ENCODE results near the gene SLC2A13. TPM values are rescaled to one million over a fixed set of nuclear protein-coding genes. Genes with fewer than 3 reads are reported as not detected.
A peak's percentile ranks its signal among the peaks of the same experiment; 100 is the strongest.

The SLC2A13 gene
- polyA plus RNA-seq, 4 donors = 1.1 to 28.5 (median 3.0) TPM

- Histone ChIP-seq H3K9me3 (ENCODE audit: control insufficient read depth in 2 of 2, insufficient read depth in 1 of 2, low read depth in 1 of 2, low read length in 1 of 2) (peaks cover 0 to 5% of the 10 kb centered on the region in 2 donors), H3K4me1 (ENCODE audit: control insufficient read depth in 3 of 3, insufficient read depth in 2 of 3, low read depth in 1 of 3, low read length in 2 of 3) (peaks cover 0 to 3% (median 0%) of the 10 kb centered on the region in 3 donors), H3K36me3 (ENCODE audit: control insufficient read depth in 3 of 3, insufficient read depth in 2 of 3, low read depth in 1 of 3, low read length in 3 of 3) (peaks cover 0 to 2% (median 0%) of the 10 kb centered on the region in 3 donors), H3K27ac (ENCODE audit: low read depth in 1 of 3, low read length in 2 of 3) (no peak overlapping the region), H3K27me3 (ENCODE audit: control insufficient read depth in 3 of 3, insufficient read depth in 3 of 3, low read length in 3 of 3) (no peaks in the 10 kb centered on the region), H3K4me3 (ENCODE audit: low read depth in 1 of 3, low read length in 3 of 3) (no peak overlapping the region)
- DNase-seq (no peak), FAIRE-seq (no peak)
- WGBS, 3 donors = 81 to 88% (median 82%) methylated on average over 4 of the region's 4 CpGs
These were observed 270.1 kb downstream of the SLC2A13 start for GRCh38 chr12:39835517-39836489.

- Histone ChIP-seq H3K4me1 (ENCODE audit: control insufficient read depth in 3 of 3, insufficient read depth in 2 of 3, low read depth in 1 of 3, low read length in 2 of 3) (peaks cover 0 to 3% (median 0%) of the 10 kb centered on the region in 3 donors), H3K27ac (ENCODE audit: low read depth in 1 of 3, low read length in 2 of 3) (no peak overlapping the region), H3K9me3 (ENCODE audit: control insufficient read depth in 2 of 2, insufficient read depth in 1 of 2, low read depth in 1 of 2, low read length in 1 of 2) (no peaks in the 10 kb centered on the region), H3K27me3 (ENCODE audit: control insufficient read depth in 3 of 3, insufficient read depth in 3 of 3, low read length in 3 of 3) (no peaks in the 10 kb centered on the region), H3K36me3 (ENCODE audit: control insufficient read depth in 3 of 3, insufficient read depth in 2 of 3, low read depth in 1 of 3, low read length in 3 of 3) (peaks cover 0 to 2% (median 0%) of the 10 kb centered on the region in 3 donors), H3K4me3 (ENCODE audit: low read depth in 1 of 3, low read length in 3 of 3) (no peak overlapping the region)
- FAIRE-seq (no peak), DNase-seq (peak in 1 of 2 donors; percentile 9)
- WGBS, 3 donors = 36 to 52% (median 45%) methylated on average over 1 of the region's 1 CpG
These were observed 274.1 kb downstream of the SLC2A13 start for GRCh38 chr12:39831587-39832315.

DNA sequence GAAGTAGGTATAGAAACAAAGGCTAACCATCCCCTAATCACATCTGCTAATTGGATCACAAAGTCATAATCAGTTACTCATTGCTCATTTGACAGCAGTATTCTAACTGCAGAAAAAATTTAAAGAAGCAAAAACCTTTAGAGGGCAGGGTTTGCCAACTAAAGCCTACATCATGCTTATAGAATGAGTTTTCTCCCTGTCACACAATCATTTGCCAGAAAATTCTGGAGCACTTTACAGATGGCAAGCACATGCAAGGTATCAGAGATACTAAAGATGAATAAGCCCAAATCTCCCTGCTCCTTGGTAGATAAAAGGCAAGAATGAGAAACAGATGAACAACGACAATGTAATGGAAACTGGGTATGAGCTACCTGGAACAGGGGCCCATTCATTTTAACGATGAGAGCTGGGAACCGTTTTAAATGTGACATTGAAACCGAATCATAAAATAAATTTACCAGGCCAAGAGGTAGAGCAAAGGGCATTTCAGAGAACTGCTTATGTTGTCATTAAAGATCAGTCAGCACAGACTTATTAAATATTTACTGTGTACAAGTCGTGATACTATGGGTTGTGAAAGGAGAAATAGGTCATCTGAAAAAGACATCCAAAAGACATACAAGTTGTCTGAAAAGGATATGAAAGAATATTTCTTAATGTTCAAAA lies 274.9 kb downstream of the SLC2A13 start:
- H3K27ac ChIP-seq (ENCODE audit: low read depth in 1 of 3, low read length in 2 of 3) = no peak overlapping the region
- peak in 1 of 2 donors; percentile 11 for DNase-seq
- FAIRE-seq = no peak
- no peak overlapping the region for H3K4me3 ChIP-seq (ENCODE audit: low read depth in 1 of 3, low read length in 3 of 3)
- WGBS, 3 donors = 16 to 67% (median 28%) methylated on average over 5 of the region's 5 CpGs
- H3K9me3 ChIP-seq (ENCODE audit: control insufficient read depth in 2 of 2, insufficient read depth in 1 of 2, low read depth in 1 of 2, low read length in 1 of 2) = no peaks in the 10 kb centered on the region
- H3K27me3 ChIP-seq (ENCODE audit: control insufficient read depth in 3 of 3, insufficient read depth in 3 of 3, low read length in 3 of 3) = no peaks in the 10 kb centered on the region
- peaks cover 0 to 2% (median 0%) of the 10 kb centered on the region in 3 donors for H3K36me3 ChIP-seq (ENCODE audit: control insufficient read depth in 3 of 3, insufficient read depth in 2 of 3, low read depth in 1 of 3, low read length in 3 of 3)
- H3K4me1 ChIP-seq (ENCODE audit: control insufficient read depth in 3 of 3, insufficient read depth in 2 of 3, low read depth in 1 of 3, low read length in 2 of 3) = peaks cover 0 to 3% (median 0%) of the 10 kb centered on the region in 3 donors

DNA sequence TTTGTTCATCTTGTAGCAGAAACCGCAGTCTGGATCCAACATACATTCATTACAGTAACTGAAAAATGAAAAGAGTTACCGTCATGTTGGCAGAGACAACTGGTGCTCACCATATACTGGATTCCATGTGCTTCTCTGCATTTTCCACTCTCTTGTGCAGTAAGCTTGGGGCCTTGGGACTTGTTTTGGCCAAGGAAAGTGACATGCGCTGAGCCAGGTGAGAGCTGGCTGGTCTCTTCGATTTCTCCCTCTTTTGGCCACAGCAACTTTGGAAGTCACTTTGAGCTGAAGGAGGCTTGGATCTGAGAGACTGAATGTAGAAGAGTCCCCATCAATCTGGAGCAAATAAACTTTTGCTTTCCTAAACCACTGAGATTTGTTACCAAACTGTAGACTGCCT lies 275.7 kb downstream of the SLC2A13 start:
- FAIRE-seq (no peak), DNase-seq (no peak)
- Histone ChIP-seq H3K36me3 (ENCODE audit: control insufficient read depth in 3 of 3, insufficient read depth in 2 of 3, low read depth in 1 of 3, low read length in 3 of 3) (peaks cover 0 to 2% (median 0%) of the 10 kb centered on the region in 3 donors), H3K9me3 (ENCODE audit: control insufficient read depth in 2 of 2, insufficient read depth in 1 of 2, low read depth in 1 of 2, low read length in 1 of 2) (no peaks in the 10 kb centered on the region), H3K27ac (ENCODE audit: low read depth in 1 of 3, low read length in 2 of 3) (no peak overlapping the region), H3K4me1 (ENCODE audit: control insufficient read depth in 3 of 3, insufficient read depth in 2 of 3, low read depth in 1 of 3, low read length in 2 of 3) (peaks cover 0 to 3% (median 0%) of the 10 kb centered on the region in 3 donors), H3K4me3 (ENCODE audit: low read depth in 1 of 3, low read length in 3 of 3) (no peak overlapping the region), H3K27me3 (ENCODE audit: control insufficient read depth in 3 of 3, insufficient read depth in 3 of 3, low read length in 3 of 3) (no peaks in the 10 kb centered on the region)
- 96 to 98% (median 98%) methylated on average over 4 of the region's 4 CpGs for WGBS, 3 donors

DNA sequence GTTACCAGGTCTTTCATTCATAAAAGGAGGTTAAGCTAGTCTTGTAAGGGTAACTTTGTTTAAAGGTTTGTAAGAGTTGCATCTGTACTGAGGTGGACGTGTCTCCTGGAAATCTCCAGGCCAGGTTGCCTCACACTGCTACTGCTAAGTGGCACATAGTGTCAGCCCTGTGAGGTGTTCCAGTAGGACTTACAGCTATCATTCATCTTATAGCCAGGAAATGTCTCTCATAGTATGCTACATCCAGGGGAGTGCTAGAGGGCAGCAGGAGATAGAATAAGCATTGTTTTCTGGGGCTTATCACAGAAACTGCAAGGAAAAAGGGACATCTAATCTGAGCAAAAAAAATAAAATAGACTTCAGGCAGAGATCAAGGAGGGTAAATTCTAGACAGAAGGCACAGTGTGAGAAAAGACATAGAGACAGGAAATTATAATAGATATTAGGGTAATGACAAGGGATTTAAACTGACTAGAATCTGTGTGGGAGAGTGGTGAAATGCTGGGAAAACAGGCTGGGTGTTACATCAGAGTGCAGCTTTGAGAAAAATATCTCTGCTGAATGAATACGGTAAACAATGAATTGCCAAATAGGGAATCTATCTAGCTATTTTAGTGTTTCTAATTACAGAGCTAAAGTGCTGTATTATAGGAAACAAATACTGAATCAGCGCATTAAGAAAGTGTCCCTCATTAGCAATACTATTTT lies 281.2 kb downstream of the SLC2A13 start:
- Histone ChIP-seq H3K27ac (ENCODE audit: low read depth in 1 of 3, low read length in 2 of 3) (no peak overlapping the region), H3K9me3 (ENCODE audit: control insufficient read depth in 2 of 2, insufficient read depth in 1 of 2, low read depth in 1 of 2, low read length in 1 of 2) (no peaks in the 10 kb centered on the region), H3K36me3 (ENCODE audit: control insufficient read depth in 3 of 3, insufficient read depth in 2 of 3, low read depth in 1 of 3, low read length in 3 of 3) (no peaks in the 10 kb centered on the region), H3K4me3 (ENCODE audit: low read depth in 1 of 3, low read length in 3 of 3) (no peak overlapping the region), H3K27me3 (ENCODE audit: control insufficient read depth in 3 of 3, insufficient read depth in 3 of 3, low read length in 3 of 3) (no peaks in the 10 kb centered on the region), H3K4me1 (ENCODE audit: control insufficient read depth in 3 of 3, insufficient read depth in 2 of 3, low read depth in 1 of 3, low read length in 2 of 3) (no peaks in the 10 kb centered on the region)
- no peak for DNase-seq
- WGBS, 3 donors = 76 to 91% (median 86%) methylated on average over 3 of the region's 3 CpGs
- FAIRE-seq = no peak

GRCh38 chr12:39816671-39817185 lies 289.2 kb downstream of the SLC2A13 start:
- Histone ChIP-seq H3K4me3 (ENCODE audit: low read depth in 1 of 3, low read length in 3 of 3) (no peak overlapping the region), H3K9me3 (ENCODE audit: control insufficient read depth in 2 of 2, insufficient read depth in 1 of 2, low read depth in 1 of 2, low read length in 1 of 2) (peaks cover 0 to 3% of the 10 kb centered on the region in 2 donors), H3K36me3 (ENCODE audit: control insufficient read depth in 3 of 3, insufficient read depth in 2 of 3, low read depth in 1 of 3, low read length in 3 of 3) (no peaks in the 10 kb centered on the region), H3K27ac (ENCODE audit: low read depth in 1 of 3, low read length in 2 of 3) (no peak overlapping the region), H3K4me1 (ENCODE audit: control insufficient read depth in 3 of 3, insufficient read depth in 2 of 3, low read depth in 1 of 3, low read length in 2 of 3) (no peaks in the 10 kb centered on the region), H3K27me3 (ENCODE audit: control insufficient read depth in 3 of 3, insufficient read depth in 3 of 3, low read length in 3 of 3) (no peaks in the 10 kb centered on the region)
- DNase-seq (no peak), FAIRE-seq (no peak)

- H3K4me3 ChIP-seq (ENCODE audit: low read depth in 1 of 3, low read length in 3 of 3) = no peak overlapping the region
- no peak overlapping the region for H3K27ac ChIP-seq (ENCODE audit: low read depth in 1 of 3, low read length in 2 of 3)
- H3K36me3 ChIP-seq (ENCODE audit: control insufficient read depth in 3 of 3, insufficient read depth in 2 of 3, low read depth in 1 of 3, low read length in 3 of 3) = no peaks in the 10 kb centered on the region
- 91 to 100% (median 95%) methylated on average over 2 of the region's 2 CpGs for WGBS, 3 donors
- FAIRE-seq (no peak), DNase-seq (no peak)
- no peaks in the 10 kb centered on the region for H3K27me3 ChIP-seq (ENCODE audit: control insufficient read depth in 3 of 3, insufficient read depth in 3 of 3, low read length in 3 of 3)
- peaks cover 0 to 3% of the 10 kb centered on the region in 2 donors for H3K9me3 ChIP-seq (ENCODE audit: control insufficient read depth in 2 of 2, insufficient read depth in 1 of 2, low read depth in 1 of 2, low read length in 1 of 2)
- H3K4me1 ChIP-seq (ENCODE audit: control insufficient read depth in 3 of 3, insufficient read depth in 2 of 3, low read depth in 1 of 3, low read length in 2 of 3) = no peaks in the 10 kb centered on the region
These were observed 290.1 kb downstream of the SLC2A13 start for GRCh38 chr12:39815746-39816145.
